Measurements from ENCODE around the gene VSIG8. TPM values are rescaled to one million over a fixed set of nuclear protein-coding genes. Genes with fewer than 3 reads are reported as not detected.
"Not testable (repeated sequence)": the region's sequence is repeated elsewhere in the genome, so short reads cannot be mapped to it uniquely, and the experiment has no call there.

VSIG8 gene
- not detected in 2 replicates for total RNA-seq (ENCODE audit: low replicate concordance)
- long read RNA-seq = 0 reads

GRCh38 chr1:159862557-159862956 is at the start of gene VSIG8:
Gene VSIG8 (minus strand): TSS chr1:159862657. CDS start chr1:159862521, 136 bp downstream.
- Mint-ChIP-seq H3K27ac (no peak within 1 kb of the TSS), H3K27me3 (peaks cover 31% of the 10 kb centered on the region), H3K4me1 (ENCODE audit: unreplicated experiment) (no peaks in the 10 kb centered on the region), H3K36me3 (no peaks in the 10 kb centered on the region), H3K9me3 (no peaks in the 10 kb centered on the region), H3K4me3 (no peak within 1 kb of the TSS)
- no peak for TF ChIP-seq CTCF (conservative IDR thresholded peaks at IDR 0.05)
- DNase-seq (ENCODE audit: extremely low spot score, unreplicated experiment) = no peak

GRCh38 chr1:159911326-159912070 is 49.0 kb upstream of the VSIG8 start:
- H3K9me3 Mint-ChIP-seq = peaks cover 7% of the 10 kb centered on the region
- no peaks in the 10 kb centered on the region for H3K27me3 Mint-ChIP-seq
- H3K4me3 Mint-ChIP-seq = no peak overlapping the region
- no peak overlapping the region for H3K27ac Mint-ChIP-seq
- no peak for DNase-seq (ENCODE audit: extremely low spot score, unreplicated experiment)
- peaks cover 54% of the 10 kb centered on the region for H3K4me1 Mint-ChIP-seq (ENCODE audit: unreplicated experiment)
- peaks cover 3% of the 10 kb centered on the region for H3K36me3 Mint-ChIP-seq
- no peak for TF ChIP-seq CTCF (conservative IDR thresholded peaks at IDR 0.05)

- peaks cover 7% of the 10 kb centered on the region for H3K9me3 Mint-ChIP-seq
- no peak overlapping the region for H3K4me3 Mint-ChIP-seq
- no peak overlapping the region for H3K27ac Mint-ChIP-seq
- H3K27me3 Mint-ChIP-seq = no peaks in the 10 kb centered on the region
- TF ChIP-seq CTCF (conservative IDR thresholded peaks at IDR 0.05) = no peak
- peaks cover 27% of the 10 kb centered on the region for H3K4me1 Mint-ChIP-seq (ENCODE audit: unreplicated experiment)
- no peaks in the 10 kb centered on the region for H3K36me3 Mint-ChIP-seq
- DNase-seq (ENCODE audit: extremely low spot score, unreplicated experiment) = no peak
Measured at GRCh38 chr1:159908031-159908940, 45.8 kb upstream of the VSIG8 start.

GRCh38 chr1:159906960-159907359 is 44.5 kb upstream of the VSIG8 start:
- DNase-seq (ENCODE audit: extremely low spot score, unreplicated experiment) = no peak
- no peak overlapping the region for H3K4me3 Mint-ChIP-seq
- peaks cover 4% of the 10 kb centered on the region for H3K9me3 Mint-ChIP-seq
- H3K4me1 Mint-ChIP-seq (ENCODE audit: unreplicated experiment) = peaks cover 18% of the 10 kb centered on the region
- no peak for TF ChIP-seq CTCF (conservative IDR thresholded peaks at IDR 0.05)
- no peaks in the 10 kb centered on the region for H3K36me3 Mint-ChIP-seq
- H3K27me3 Mint-ChIP-seq = no peaks in the 10 kb centered on the region
- H3K27ac Mint-ChIP-seq = no peak overlapping the region

- H3K4me3 Mint-ChIP-seq; DNase-seq (ENCODE audit: extremely low spot score, unreplicated experiment); H3K27ac Mint-ChIP-seq; H3K9me3 Mint-ChIP-seq; H3K36me3 Mint-ChIP-seq; H3K27me3 Mint-ChIP-seq: not testable (repeated sequence)
- peaks cover 18% of the 10 kb centered on the region for H3K4me1 Mint-ChIP-seq (ENCODE audit: unreplicated experiment)
Measured at GRCh38 chr1:159904036-159904435, 41.6 kb upstream of the VSIG8 start.

GRCh38 chr1:159902541-159902940 is 40.1 kb upstream of the VSIG8 start:
- no peak overlapping the region for H3K4me3 Mint-ChIP-seq
- H3K36me3 Mint-ChIP-seq = peaks cover 3% of the 10 kb centered on the region
- TF ChIP-seq CTCF (conservative IDR thresholded peaks at IDR 0.05) = no peak
- no peak overlapping the region for H3K27ac Mint-ChIP-seq
- H3K9me3 Mint-ChIP-seq = peaks cover 5% of the 10 kb centered on the region
- DNase-seq (ENCODE audit: extremely low spot score, unreplicated experiment) = no peak
- H3K27me3 Mint-ChIP-seq = no peaks in the 10 kb centered on the region
- peaks cover 18% of the 10 kb centered on the region for H3K4me1 Mint-ChIP-seq (ENCODE audit: unreplicated experiment)
